ENCODE data around the gene APOBEC3A. TPM values are rescaled to one million over a fixed set of nuclear protein-coding genes. Genes with fewer than 3 reads are reported as not detected.

The APOBEC3A gene
- total and polyA plus RNA-seq, 10 of the 15 experiments (the other 5 are each of a cell fraction or from before 2014, with no cell fraction given): 0.20 TPM; not detected in 9

DNA sequence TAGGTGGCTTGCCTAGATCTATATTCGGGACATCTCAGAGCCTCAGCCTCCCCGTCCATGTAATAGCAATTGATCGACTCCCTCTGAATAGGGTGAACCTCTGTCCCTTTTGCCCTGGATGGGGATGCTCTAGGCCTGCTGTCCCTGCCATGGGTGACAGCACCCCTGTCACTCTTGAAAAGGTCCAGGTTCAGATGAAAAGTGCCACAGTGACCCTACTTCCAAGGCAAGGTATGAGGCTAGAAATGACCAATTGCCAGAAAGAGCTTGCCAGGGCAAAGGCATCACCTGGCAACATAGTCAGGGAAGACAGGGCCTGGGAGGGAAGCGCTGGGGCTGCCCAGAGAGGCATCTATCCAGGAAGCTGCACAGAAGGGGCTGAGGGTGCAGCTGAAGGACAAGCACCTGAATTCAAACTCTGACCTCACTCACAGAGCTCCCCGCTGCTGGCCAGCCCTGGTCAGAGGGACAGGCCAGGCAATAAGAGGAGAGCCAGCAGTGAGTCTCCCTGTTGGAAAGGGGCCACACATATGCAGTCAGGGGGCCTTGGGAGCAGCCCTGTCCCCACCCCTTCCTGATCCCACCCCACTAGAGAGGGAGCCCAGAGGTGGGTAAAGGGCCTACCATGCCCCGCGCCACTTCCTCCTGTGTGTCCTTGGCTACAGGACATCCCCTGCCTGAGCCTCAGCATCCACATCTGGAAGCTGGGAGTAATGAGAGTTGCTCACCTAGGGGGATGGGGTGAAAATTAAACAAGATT is 9.0 kb upstream of the APOBEC3A start:
- H3K4me3 ChIP-seq: no peak overlapping the region
- H3K27me3 ChIP-seq (replicated peaks in 1 of 2; ENCODE audit: control insufficient read depth in 2 of 2, insufficient read depth in 2 of 2, low read length in 1 of 2): no peaks in the 10 kb centered on the region
- no peak overlapping the region for H3K4me2 ChIP-seq (ENCODE audit: control insufficient read depth, insufficient read depth)
- ATAC-seq (no peak), FAIRE-seq (no peak), DNase-seq (ENCODE audit: low read depth, low spot score) (no peak)
- intact Hi-C loops (cut with micrococcal nuclease; ENCODE audit: unreplicated experiment) (no loop called here), in situ Hi-C loops (cut with MboI) (no loop called here)
- SMC1A ChIA-PET (ENCODE audit: uncharacterized antibody, unreplicated experiment): no interaction called here
- H3K36me3 ChIP-seq (ENCODE audit: control insufficient read depth in 2 of 2, insufficient read depth in 2 of 2, low read length in 1 of 2): no peaks in the 10 kb centered on the region
- CTCF ChIA-PET: interaction anchor here (1.6 kb wide), 1 partner anchor 78 kb away, joined by 4 read pairs; no protein-coding TSS in a partner anchor
- H4K20me1 ChIP-seq (ENCODE audit: control insufficient read depth, insufficient read depth): no peaks in the 10 kb centered on the region
- H2AFZ ChIP-seq (ENCODE audit: control insufficient read depth, low read depth, low read length): no peak overlapping the region
- no peaks in the 10 kb centered on the region for H3K79me2 ChIP-seq (ENCODE audit: control insufficient read depth, insufficient read depth, low read length)
- 89% methylated on average over 7 of the region's 7 CpGs for WGBS (ENCODE audit: insufficient coverage, insufficient replicate concordance, low lambda C conversion rate, missing lambda C conversion rate)
- H3K9me3 ChIP-seq (replicated peaks; ENCODE audit: control insufficient read depth, insufficient read depth, low read length): no peaks in the 10 kb centered on the region
- no TSS peak for BruUV-seq (replicated peaks)
- peaks cover 17% of the 10 kb centered on the region for H3K4me1 ChIP-seq (ENCODE audit: control insufficient read depth, insufficient read depth, low read length)
- no peak overlapping the region for H3K9ac ChIP-seq (ENCODE audit: control insufficient read depth, insufficient read depth, low read length)
- POLR2A ChIA-PET: no interaction called here
- RAD21 ChIA-PET (ENCODE audit: unreplicated experiment): no interaction called here
- H3K27ac ChIP-seq (ENCODE audit: control insufficient read depth, insufficient read depth): no peak overlapping the region
- TF ChIP-seq BHLHE40 (IDR thresholded peaks at IDR 0.05; ENCODE audit: borderline replicate concordance in 1 of 2, low read depth in 2 of 2, low read length in 1 of 2): no peak
- no peak for TF ChIP-seq ZZZ3 (IDR thresholded peaks at IDR 0.05; ENCODE audit: control insufficient read depth, insufficient read length, low read depth)
- no peak for TF ChIP-seq CREB1 (IDR thresholded peaks at IDR 0.05; ENCODE audit: low read depth)
- TF ChIP-seq, protein P1, sequence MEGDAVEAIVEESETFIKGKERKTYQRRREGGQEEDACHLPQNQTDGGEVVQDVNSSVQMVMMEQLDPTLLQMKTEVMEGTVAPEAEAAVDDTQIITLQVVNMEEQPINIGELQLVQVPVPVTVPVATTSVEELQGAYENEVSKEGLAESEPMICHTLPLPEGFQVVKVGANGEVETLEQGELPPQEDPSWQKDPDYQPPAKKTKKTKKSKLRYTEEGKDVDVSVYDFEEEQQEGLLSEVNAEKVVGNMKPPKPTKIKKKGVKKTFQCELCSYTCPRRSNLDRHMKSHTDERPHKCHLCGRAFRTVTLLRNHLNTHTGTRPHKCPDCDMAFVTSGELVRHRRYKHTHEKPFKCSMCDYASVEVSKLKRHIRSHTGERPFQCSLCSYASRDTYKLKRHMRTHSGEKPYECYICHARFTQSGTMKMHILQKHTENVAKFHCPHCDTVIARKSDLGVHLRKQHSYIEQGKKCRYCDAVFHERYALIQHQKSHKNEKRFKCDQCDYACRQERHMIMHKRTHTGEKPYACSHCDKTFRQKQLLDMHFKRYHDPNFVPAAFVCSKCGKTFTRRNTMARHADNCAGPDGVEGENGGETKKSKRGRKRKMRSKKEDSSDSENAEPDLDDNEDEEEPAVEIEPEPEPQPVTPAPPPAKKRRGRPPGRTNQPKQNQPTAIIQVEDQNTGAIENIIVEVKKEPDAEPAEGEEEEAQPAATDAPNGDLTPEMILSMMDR (IDR thresholded peaks at IDR 0.05 in 2 of 3, conservative IDR thresholded peaks at IDR 0.05 in 1 of 3; ENCODE audit: control insufficient read depth in 2 of 3, extremely low read depth in 1 of 3, insufficient read depth in 1 of 3, low read depth in 3 of 3, low read length in 3 of 3): no peak
- no peak for TF ChIP-seq POLR2AphosphoS2 (IDR thresholded peaks at IDR 0.05; ENCODE audit: low read depth, low read length)
- TF ChIP-seq CHD4 (IDR thresholded peaks at IDR 0.05): no peak
- TF ChIP-seq SIN3A (IDR thresholded peaks at IDR 0.05; ENCODE audit: low read depth, low read length): no peak
- TF ChIP-seq, protein P2, sequence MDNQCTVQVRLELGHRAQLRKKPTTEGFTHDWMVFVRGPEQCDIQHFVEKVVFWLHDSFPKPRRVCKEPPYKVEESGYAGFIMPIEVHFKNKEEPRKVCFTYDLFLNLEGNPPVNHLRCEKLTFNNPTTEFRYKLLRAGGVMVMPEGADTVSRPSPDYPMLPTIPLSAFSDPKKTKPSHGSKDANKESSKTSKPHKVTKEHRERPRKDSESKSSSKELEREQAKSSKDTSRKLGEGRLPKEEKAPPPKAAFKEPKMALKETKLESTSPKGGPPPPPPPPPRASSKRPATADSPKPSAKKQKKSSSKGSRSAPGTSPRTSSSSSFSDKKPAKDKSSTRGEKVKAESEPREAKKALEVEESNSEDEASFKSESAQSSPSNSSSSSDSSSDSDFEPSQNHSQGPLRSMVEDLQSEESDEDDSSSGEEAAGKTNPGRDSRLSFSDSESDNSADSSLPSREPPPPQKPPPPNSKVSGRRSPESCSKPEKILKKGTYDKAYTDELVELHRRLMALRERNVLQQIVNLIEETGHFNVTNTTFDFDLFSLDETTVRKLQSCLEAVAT (IDR thresholded peaks at IDR 0.05): no peak
- no peak for TF ChIP-seq CBX3 (IDR thresholded peaks at IDR 0.05; ENCODE audit: borderline replicate concordance, low read depth)
- TF ChIP-seq RFX5 (IDR thresholded peaks at IDR 0.05; ENCODE audit: low read depth, low read length): no peak
- TF ChIP-seq SMAD1 (IDR thresholded peaks at IDR 0.05; ENCODE audit: low read depth, partially characterized antibody): no peak
- TF ChIP-seq RUNX3 (IDR thresholded peaks at IDR 0.05; ENCODE audit: low read length): no peak
- no peak for TF ChIP-seq MEF2A (IDR thresholded peaks at IDR 0.05; ENCODE audit: insufficient read depth, low read depth, low read length)
- TF ChIP-seq TAF1 (IDR thresholded peaks at IDR 0.05; ENCODE audit: borderline replicate concordance, low read depth, low read length): no peak
- TF ChIP-seq, protein P3, sequence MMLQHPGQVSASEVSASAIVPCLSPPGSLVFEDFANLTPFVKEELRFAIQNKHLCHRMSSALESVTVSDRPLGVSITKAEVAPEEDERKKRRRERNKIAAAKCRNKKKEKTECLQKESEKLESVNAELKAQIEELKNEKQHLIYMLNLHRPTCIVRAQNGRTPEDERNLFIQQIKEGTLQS (IDR thresholded peaks at IDR 0.05; ENCODE audit: borderline replicate concordance, extremely low read depth, low read depth, low read length): no peak
- TF ChIP-seq POLR2AphosphoS5 (IDR thresholded peaks at IDR 0.05; ENCODE audit: low read length): no peak
- no peak for TF ChIP-seq EZH2 (IDR thresholded peaks at IDR 0.05; ENCODE audit: borderline replicate concordance, control insufficient read depth, low read depth, low read length)
- no peak for TF ChIP-seq SREBF2 (IDR thresholded peaks at IDR 0.05; ENCODE audit: low read length)
- no peak for TF ChIP-seq NFXL1 (IDR thresholded peaks at IDR 0.05; ENCODE audit: borderline replicate concordance)
